Stimulated activated memory B cell treated with anti-CD40 and anti-IgM and Interleukin-4, amounts not matched to agents 10 μg/mL and 1 μg/mL and 100 μg/mL, for 72 hours (primary cell): Measurements from ENCODE around the gene PAPPA.

ENCODE experiments used
- ATAC-seq: fragments of 150-1000 bp; cut with Tn5 transposase; 2 replicates; pipeline ENCODE4 v1.10.0; 2021
- H3K27ac Mint-ChIP-seq: one replicate; pipeline ENCODE4 v1.8.0; 2022; ENCODE audit warnings: mild to moderate bottlenecking, mixed read lengths
- H3K27me3 Mint-ChIP-seq: one replicate; pipeline ENCODE4 v1.8.0; 2022; ENCODE audit warnings: mixed read lengths
- H3K36me3 Mint-ChIP-seq: one replicate; pipeline ENCODE4 v1.8.0; 2022; ENCODE audit warnings: mixed read lengths
- H3K4me1 Mint-ChIP-seq: one replicate; pipeline ENCODE4 v1.8.0; 2022; ENCODE audit warnings: mixed read lengths
- H3K4me3 Mint-ChIP-seq: one replicate; pipeline ENCODE4 v1.8.0; 2022; ENCODE audit warnings: mild to moderate bottlenecking, moderate library complexity, mixed read lengths
- H3K9me3 Mint-ChIP-seq: one replicate; pipeline ENCODE4 v1.8.0; 2022; ENCODE audit warnings: mixed read lengths

The PAPPA gene

DNA sequence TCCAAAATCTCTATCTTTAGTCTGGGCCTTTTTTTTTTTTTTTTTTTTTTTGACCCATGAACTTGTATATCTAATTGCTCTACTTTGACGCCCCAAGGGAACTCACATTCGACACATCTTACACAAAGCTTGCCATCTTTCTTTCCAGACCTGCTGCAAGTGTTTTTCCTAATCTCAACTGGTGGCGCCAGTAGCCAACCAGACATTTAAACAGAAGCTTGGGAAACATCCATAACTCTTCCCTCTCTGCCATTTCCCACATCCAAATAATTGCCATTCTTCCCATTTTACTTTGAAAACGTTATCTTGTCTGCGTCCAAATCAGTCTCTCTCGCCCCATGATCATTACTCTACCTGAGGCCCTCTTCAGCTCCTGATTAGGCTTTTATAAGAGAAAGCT lies 130.9 kb downstream of the PAPPA start:
- no peaks in the 10 kb centered on the region for H3K4me1 Mint-ChIP-seq
- no peak for ATAC-seq
- no peak overlapping the region for H3K4me3 Mint-ChIP-seq
- H3K27ac Mint-ChIP-seq: no peak overlapping the region
- H3K36me3 Mint-ChIP-seq: no peaks in the 10 kb centered on the region
- H3K27me3 Mint-ChIP-seq: no peaks in the 10 kb centered on the region
- H3K9me3 Mint-ChIP-seq: no peaks in the 10 kb centered on the region

DNA sequence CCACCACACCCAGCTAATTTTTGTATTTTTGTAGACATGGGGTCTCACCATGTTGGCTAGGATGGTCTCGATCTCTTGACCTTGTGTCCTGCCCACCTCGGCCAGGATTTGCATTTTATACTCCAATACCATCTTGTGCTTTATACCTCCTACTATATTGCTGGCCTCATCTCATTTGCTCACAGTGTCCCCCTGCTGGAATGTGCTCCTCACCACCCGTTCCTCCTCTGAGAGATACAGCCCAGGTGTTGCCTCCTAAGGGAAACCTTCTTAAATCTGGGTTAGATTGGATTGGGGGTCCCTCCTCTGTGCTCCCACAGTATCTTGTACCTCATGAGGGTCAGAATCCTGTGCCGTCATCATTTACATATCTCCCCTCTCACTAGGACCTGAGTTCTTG lies 131.7 kb downstream of the PAPPA start:
- Mint-ChIP-seq H3K4me3 (no peak overlapping the region), H3K9me3 (no peaks in the 10 kb centered on the region), H3K27ac (no peak overlapping the region), H3K4me1 (no peaks in the 10 kb centered on the region), H3K36me3 (no peaks in the 10 kb centered on the region), H3K27me3 (peaks cover 2% of the 10 kb centered on the region)
- no peak for ATAC-seq

DNA sequence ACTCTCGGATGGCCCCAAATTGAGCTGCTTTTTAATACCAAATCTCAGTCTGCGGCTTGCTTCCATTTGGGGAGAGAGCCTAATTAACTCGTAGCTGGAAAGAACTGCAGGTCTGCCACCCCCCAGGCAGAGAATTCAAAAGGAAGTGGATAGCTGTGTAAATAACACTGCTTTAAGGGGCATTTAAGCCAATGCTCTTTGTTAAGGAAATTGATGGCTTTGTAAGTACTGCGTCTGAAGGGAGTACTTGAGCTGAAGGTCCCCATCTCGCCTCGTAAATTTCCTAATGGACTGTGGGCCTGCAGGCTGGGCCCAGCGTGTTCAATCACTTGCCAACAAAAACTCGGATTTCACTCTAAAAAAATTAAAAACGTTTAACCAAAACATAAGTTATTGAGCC lies 132.7 kb downstream of the PAPPA start:
- no peak overlapping the region for H3K4me3 Mint-ChIP-seq
- H3K27ac Mint-ChIP-seq: no peak overlapping the region
- H3K36me3 Mint-ChIP-seq: no peaks in the 10 kb centered on the region
- H3K27me3 Mint-ChIP-seq: peaks cover 9% of the 10 kb centered on the region
- H3K9me3 Mint-ChIP-seq: no peaks in the 10 kb centered on the region
- ATAC-seq: no peak
- H3K4me1 Mint-ChIP-seq: no peaks in the 10 kb centered on the region

DNA sequence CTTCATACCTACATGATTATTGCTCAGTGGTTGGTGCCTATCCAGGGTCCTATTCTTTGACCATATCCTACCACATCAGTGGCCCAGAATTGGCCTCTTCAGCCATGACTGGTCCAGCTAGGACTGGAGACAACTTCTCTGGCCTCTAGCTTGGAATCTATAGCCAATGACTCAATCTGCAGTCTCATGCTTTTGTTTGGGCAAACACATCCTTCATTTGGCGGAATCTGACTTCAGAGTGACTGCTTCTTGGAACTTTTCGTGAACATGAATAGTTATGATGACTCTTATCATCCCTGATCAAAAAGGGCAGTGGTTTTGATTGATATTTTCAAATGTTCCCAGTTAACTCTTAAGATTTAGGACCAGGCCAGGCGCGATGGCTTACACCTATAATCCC lies 134.1 kb downstream of the PAPPA start:
- no peak overlapping the region for H3K4me3 Mint-ChIP-seq
- H3K4me1 Mint-ChIP-seq: no peaks in the 10 kb centered on the region
- H3K36me3 Mint-ChIP-seq: no peaks in the 10 kb centered on the region
- H3K27me3 Mint-ChIP-seq: peaks cover 9% of the 10 kb centered on the region
- H3K9me3 Mint-ChIP-seq: no peaks in the 10 kb centered on the region
- no peak overlapping the region for H3K27ac Mint-ChIP-seq
- ATAC-seq: no peak

DNA sequence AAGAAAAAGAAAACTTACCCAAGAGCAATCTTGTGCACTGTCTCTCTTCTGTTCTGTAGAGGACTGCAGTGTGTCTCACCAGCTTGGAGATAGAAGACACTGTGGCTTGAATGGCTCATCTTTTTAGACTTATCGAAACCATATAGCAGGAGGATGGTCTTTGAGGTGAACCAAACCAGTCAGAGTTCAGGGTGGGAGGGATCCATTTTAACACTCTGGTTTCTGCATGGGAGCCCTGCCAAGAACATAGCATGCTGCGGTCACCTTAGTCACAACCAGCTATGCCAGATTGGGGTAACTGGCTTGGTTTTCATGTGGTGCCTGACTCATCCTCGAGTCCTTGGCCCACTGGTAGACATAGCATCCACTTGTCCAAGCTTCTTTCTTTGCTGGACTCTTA lies 135.1 kb downstream of the PAPPA start:
- no peaks in the 10 kb centered on the region for H3K4me1 Mint-ChIP-seq
- peaks cover 9% of the 10 kb centered on the region for H3K27me3 Mint-ChIP-seq
- no peaks in the 10 kb centered on the region for H3K9me3 Mint-ChIP-seq
- ATAC-seq: no peak
- no peak overlapping the region for H3K4me3 Mint-ChIP-seq
- no peak overlapping the region for H3K27ac Mint-ChIP-seq
- no peaks in the 10 kb centered on the region for H3K36me3 Mint-ChIP-seq

DNA sequence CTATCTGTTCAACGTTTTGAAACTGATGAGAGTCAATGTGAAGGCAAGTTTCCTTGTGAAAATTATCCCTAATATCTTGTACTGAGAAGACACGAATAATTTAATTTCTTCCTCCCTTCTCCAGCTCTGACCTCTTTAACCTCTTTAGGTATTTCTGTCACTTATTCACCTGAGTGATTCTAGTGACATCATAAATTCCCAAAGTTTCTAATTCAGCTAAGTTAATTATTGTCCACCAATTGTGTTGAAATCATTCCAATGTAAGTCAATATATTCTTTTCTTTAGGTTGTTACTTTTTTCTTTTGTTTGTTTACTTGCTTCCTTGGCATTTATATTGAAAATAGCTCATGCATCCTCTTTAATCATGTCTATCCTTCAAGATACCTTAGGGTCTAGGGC lies 143.8 kb downstream of the PAPPA start:
- Mint-ChIP-seq H3K9me3 (peaks cover 4% of the 10 kb centered on the region), H3K27me3 (no peaks in the 10 kb centered on the region), H3K4me1 (no peaks in the 10 kb centered on the region), H3K36me3 (no peaks in the 10 kb centered on the region), H3K27ac (no peak overlapping the region), H3K4me3 (no peak overlapping the region)
- ATAC-seq: no peak

DNA sequence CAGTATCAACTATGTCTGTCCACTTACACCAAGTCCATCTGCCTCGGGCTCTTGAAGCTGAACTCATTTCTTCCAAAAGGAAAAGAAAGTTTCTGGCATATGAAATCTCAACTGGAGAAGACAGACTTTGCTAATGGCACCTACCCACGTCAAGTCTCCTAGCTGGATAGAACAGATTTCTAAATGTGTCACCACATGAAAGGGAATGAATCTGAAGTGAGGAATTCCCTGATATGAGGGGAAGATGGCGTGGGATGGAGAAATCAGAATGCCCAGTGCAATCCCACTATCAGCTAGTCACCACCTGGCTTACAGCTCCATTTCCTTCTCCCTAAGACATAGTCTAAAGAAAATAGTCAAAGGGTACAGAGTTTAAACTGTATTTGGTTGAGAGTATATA lies 144.7 kb downstream of the PAPPA start:
- Mint-ChIP-seq H3K4me1 (no peaks in the 10 kb centered on the region), H3K27me3 (no peaks in the 10 kb centered on the region), H3K9me3 (peaks cover 4% of the 10 kb centered on the region), H3K4me3 (no peak overlapping the region), H3K27ac (no peak overlapping the region), H3K36me3 (no peaks in the 10 kb centered on the region)
- no peak for ATAC-seq

DNA sequence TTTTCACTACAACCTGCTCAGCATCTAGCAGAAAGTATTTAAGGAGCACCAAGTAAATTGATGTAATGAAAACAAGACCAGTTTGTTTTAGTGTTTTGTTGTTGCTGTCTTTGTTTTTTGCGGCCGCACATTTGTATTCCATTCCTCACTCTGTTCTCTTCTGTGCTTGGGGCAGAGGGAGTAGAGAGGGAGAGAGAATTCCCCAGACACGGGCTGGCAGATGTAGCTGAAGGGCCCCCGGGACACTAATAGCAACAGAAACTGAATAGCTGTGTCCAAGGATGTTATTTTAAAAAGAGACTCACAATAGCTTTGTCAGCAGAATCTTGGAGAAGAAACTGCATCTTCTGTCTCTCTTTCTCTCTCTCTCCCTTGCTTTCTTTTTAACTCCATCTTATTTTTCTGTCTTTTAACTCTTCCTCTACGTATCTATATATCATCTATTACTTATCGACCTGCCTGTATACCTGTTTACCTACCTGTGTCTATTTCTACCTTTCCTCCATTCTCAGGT lies 145.3 kb downstream of the PAPPA start:
- ATAC-seq: no peak
- no peaks in the 10 kb centered on the region for H3K36me3 Mint-ChIP-seq
- no peaks in the 10 kb centered on the region for H3K27me3 Mint-ChIP-seq
- H3K4me1 Mint-ChIP-seq: no peaks in the 10 kb centered on the region
- H3K27ac Mint-ChIP-seq: no peak overlapping the region
- peaks cover 4% of the 10 kb centered on the region for H3K9me3 Mint-ChIP-seq
- no peak overlapping the region for H3K4me3 Mint-ChIP-seq

DNA sequence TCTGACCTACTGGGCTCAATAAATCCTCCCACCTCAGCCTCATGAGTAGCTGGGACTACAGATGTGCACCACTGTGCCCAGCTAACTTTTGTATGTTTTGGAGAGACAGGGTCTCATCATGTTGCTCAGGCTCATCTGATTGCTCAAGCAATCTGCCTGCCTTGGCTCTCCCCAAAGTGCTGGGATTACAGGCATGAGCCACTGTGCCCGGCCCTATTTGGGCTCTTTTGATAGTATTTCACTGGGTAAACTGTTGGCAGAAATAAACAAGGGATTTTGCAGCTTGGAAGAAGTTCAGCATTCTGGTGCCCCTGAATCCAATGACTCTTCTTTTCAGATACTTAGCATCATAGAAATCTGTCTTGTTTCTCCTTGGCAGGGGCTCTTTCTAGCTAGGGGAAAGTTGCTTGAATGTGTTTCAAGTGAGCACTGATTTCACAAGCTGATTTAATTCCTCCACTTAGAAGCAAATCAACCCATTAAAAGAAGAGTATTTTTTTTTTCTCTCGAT lies 146.8 kb downstream of the PAPPA start:
- Mint-ChIP-seq H3K4me3 (no peak overlapping the region), H3K27me3 (no peaks in the 10 kb centered on the region), H3K27ac (no peak overlapping the region), H3K9me3 (peaks cover 4% of the 10 kb centered on the region), H3K36me3 (no peaks in the 10 kb centered on the region), H3K4me1 (no peaks in the 10 kb centered on the region)
- no peak for ATAC-seq

DNA sequence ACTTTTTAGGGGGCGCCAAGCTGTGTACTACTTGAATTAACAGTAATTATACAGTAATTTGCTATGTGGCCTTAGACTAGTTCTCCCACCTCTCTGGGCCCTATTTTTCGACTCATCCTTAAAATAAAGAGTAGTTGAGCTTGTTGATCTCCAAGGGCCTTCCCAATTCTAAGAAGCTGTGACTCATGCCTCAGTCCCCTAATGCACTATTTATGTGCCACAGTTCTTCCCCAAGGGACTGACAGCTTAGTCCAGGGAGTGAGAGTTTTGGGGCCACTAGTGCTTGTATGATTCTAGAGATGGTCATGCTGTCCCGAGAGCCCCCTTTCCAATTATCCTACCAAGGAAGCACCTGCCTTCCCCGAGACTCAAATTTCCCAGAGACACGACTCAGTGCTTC lies 149.7 kb downstream of the PAPPA start:
- Mint-ChIP-seq H3K4me3 (no peak overlapping the region), H3K27me3 (no peaks in the 10 kb centered on the region), H3K36me3 (no peaks in the 10 kb centered on the region), H3K4me1 (no peaks in the 10 kb centered on the region), H3K9me3 (no peaks in the 10 kb centered on the region), H3K27ac (no peak overlapping the region)
- ATAC-seq: no peak

DNA sequence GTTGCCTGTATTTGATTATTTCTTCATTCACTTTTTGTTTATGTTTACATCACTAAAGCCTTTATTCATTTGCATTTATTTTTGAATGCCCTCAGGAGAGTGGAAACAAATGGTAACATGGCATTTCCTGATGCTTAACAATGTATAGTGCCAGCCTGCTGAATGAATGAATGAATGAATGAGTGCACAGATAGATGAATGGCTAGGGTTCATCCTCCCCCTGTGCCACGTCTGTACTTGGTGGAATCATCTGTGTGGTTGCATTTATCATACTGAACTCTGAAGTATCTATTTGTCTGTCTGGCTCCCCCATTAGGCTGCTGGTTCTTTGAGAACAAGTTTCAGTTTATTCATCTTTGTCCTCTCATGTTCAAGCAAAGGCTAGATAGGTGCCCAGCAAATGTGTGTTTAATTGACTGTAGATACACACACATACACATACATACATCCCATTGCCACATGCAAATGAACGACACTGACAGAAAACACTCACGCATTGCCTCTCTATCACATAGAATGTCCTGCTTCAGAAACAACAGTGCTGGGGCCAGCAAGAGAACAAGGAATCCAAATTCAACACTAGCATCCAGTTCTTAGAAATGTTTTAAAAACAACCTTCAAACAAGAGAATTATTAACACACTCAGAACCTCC lies 150.4 kb downstream of the PAPPA start:
- no peak overlapping the region for H3K27ac Mint-ChIP-seq
- no peaks in the 10 kb centered on the region for H3K36me3 Mint-ChIP-seq
- no peaks in the 10 kb centered on the region for H3K9me3 Mint-ChIP-seq
- H3K4me3 Mint-ChIP-seq: no peak overlapping the region
- ATAC-seq: no peak
- no peaks in the 10 kb centered on the region for H3K4me1 Mint-ChIP-seq
- no peaks in the 10 kb centered on the region for H3K27me3 Mint-ChIP-seq

DNA sequence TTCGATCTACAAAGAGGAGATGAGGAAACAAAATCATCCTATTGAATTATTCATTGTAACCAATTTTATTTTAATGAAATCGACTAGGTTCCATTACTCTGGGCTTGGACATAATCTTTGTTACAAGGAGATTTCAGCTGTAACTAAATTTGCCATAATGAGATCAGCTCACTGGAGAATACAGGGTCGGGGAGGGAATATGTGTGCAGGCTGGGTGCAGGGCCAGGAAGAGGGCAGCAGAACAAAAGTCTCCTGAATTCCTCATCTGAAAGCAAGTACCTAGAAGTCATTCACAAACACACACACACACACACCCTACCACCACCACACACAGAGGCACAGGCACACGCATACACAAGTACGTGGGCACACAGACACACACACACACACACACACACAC lies 151.2 kb downstream of the PAPPA start:
- Mint-ChIP-seq H3K36me3 (no peaks in the 10 kb centered on the region), H3K27ac (no peak overlapping the region), H3K4me3 (no peak overlapping the region), H3K27me3 (no peaks in the 10 kb centered on the region), H3K9me3 (no peaks in the 10 kb centered on the region), H3K4me1 (no peaks in the 10 kb centered on the region)
- ATAC-seq: no peak

DNA sequence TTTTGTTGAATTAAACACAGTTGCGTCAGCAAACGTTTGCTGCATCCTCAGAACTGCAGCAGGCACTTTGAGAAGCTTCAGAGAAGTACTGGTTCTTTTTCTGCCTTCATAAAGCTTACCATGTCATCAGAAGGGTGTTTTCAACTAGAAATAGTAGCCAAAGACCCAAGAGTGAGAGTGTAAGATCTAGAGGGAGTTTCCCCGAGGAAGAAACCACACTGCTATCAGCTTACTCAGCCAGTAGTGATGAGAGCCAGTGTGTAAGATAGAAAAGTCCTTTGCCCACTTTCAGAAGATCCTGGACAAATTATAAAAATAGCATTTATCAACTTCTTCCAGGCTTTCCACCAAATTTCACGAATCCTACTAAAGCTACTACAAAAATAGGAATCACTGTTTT lies 154.5 kb downstream of the PAPPA start:
- no peak for ATAC-seq
- Mint-ChIP-seq H3K36me3 (no peaks in the 10 kb centered on the region), H3K27ac (no peak overlapping the region), H3K27me3 (no peaks in the 10 kb centered on the region), H3K9me3 (no peaks in the 10 kb centered on the region), H3K4me1 (no peaks in the 10 kb centered on the region), H3K4me3 (no peak overlapping the region)

DNA sequence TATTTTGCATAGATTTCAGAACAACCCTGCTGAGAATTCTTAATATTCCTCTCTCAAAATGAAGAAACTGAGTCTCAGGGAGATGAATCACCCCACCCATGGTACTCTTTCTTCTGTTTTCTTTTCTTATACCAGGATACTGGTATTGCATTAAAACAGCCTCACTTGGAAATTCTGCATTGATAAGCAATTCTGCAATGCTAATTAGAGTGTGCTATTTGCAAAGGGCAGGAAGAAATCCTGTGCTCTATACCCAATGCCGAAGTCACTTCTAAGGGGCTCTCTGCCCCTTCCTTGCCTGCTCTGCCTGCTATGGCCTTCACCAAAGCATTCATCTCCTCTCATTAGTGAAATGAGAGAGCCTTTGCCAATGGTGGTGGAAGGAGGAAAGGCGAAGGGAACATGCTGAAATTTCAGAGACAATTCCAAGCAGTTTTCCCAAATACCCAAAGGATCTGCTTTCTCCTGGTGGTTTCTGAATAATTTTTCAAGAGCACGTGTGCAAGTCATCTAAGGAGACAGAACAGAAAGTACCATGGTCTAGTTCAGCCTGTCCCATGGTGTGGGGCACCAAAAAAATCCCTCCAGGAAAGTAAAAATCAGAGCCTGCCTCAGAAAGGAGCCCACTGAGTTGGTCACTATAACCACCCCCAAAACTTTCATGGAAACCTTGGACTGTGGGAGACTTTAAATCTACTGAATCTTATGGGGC lies 156.5 kb downstream of the PAPPA start:
- Mint-ChIP-seq H3K4me1 (no peaks in the 10 kb centered on the region), H3K27ac (no peak overlapping the region), H3K27me3 (no peaks in the 10 kb centered on the region), H3K4me3 (no peak overlapping the region), H3K9me3 (no peaks in the 10 kb centered on the region), H3K36me3 (no peaks in the 10 kb centered on the region)
- no peak for ATAC-seq

DNA sequence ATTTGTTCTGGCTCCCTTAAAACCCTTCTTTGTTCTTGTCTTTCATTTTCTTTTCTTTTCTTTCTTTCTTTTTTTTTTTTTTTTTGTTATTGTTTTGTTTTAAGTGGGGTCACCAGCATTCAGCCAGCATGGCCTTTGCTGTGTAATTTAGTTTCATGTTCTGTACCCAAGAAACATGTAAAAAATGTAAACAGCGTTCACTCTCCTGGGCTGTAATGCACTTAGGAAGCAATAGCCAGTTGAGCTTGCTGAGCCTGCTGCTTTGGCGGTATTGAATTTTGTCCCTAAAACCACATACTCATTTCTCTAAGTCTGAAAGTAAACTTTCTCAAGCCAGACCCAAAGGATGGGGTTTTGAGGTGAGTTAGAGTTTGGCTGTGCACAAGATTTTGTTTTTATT lies 158.6 kb downstream of the PAPPA start:
- ATAC-seq: no peak
- Mint-ChIP-seq H3K27ac (no peak overlapping the region), H3K9me3 (no peaks in the 10 kb centered on the region)

DNA sequence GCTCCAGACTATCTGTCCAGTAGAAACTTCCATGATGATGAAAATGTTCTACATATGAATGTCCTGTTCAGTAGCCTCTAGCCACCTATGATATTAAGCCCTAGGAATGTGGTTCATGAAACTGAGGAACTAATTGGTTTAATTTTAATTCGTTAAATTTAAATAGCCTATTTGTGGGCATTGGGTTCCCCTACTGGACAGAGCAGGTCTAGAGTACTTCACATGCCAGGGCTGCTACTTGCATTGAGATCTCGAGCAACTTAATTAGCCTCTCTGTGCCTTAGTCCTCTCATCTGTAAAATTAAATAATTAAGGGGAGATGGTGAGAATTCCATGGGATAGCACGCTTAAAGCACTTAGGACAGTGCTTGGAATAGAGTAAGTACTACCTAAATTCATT lies 160.0 kb downstream of the PAPPA start:
- Mint-ChIP-seq H3K9me3 (no peaks in the 10 kb centered on the region), H3K27me3 (no peaks in the 10 kb centered on the region), H3K36me3 (no peaks in the 10 kb centered on the region), H3K27ac (no peak overlapping the region), H3K4me1 (no peaks in the 10 kb centered on the region), H3K4me3 (no peak overlapping the region)
- ATAC-seq: no peak

More for the DNA sequence above, 158.6 kb downstream of the PAPPA start:
- Mint-ChIP-seq H3K4me1 (no peaks in the 10 kb centered on the region), H3K36me3 (no peaks in the 10 kb centered on the region), H3K27me3 (no peaks in the 10 kb centered on the region), H3K4me3 (no peak overlapping the region)
